ENCODE results near the gene MAOB. TPM values are rescaled to one million over a fixed set of nuclear protein-coding genes. Genes with fewer than 3 reads are reported as not detected.

The MAOB gene
- total and polyA plus RNA-seq, 9 of the 15 experiments (the other 6 are each of a cell fraction or from before 2014, with no cell fraction given), result 0.05 to 0.09 TPM; not detected in 7

- TF ChIP-seq FOXO4 (CRISPR knock-in tag; IDR thresholded peaks at IDR 0.05) (no peak), ZNF146 (CRISPR knock-in tag; IDR thresholded peaks at IDR 0.05; ENCODE audit: unreplicated experiment) (no peak), SMAD2 (IDR thresholded peaks at IDR 0.05; ENCODE audit: low read depth, low read length) (no peak), ZNF511 (CRISPR knock-in tag; IDR thresholded peaks at IDR 0.05) (no peak), SPI1 (IDR thresholded peaks at IDR 0.05; ENCODE audit: borderline replicate concordance, low read depth, low read length) (no peak), SNAPC5 (CRISPR knock-in tag; IDR thresholded peaks at IDR 0.05) (no peak), MCM7 (IDR thresholded peaks at IDR 0.05) (no peak), NR3C1 (CRISPR knock-in tag; IDR thresholded peaks at IDR 0.05) (no peak), YY1 (IDR thresholded peaks at IDR 0.05; ENCODE audit: borderline replicate concordance in 1 of 3, control insufficient read depth in 1 of 3, extremely low read depth in 1 of 3, insufficient read depth in 3 of 3, insufficient read length in 1 of 3, insufficient replicate concordance in 2 of 3, low read depth in 1 of 3, low read length in 2 of 3) (no peak)
These were observed 72.8 kb downstream of the MAOB start (continued) for GRCh38 chrX:43809463-43809862.

- H4K20me1 ChIP-seq (replicated peaks; ENCODE audit: control insufficient read depth, insufficient read depth, low read length), result no peaks in the 10 kb centered on the region
- no peaks in the 10 kb centered on the region for H3K9me1 ChIP-seq (ENCODE audit: control insufficient read depth, insufficient read depth, low read length)
- H3K4me1 ChIP-seq (replicated peaks in 1 of 2; ENCODE audit: control insufficient read depth in 2 of 2, insufficient read depth in 2 of 2, low read length in 2 of 2), result no peaks in the 10 kb centered on the region
- H3K27me3 ChIP-seq (ENCODE audit: control insufficient read depth in 2 of 2, insufficient read depth in 2 of 2, low read length in 2 of 2), result no peaks in the 10 kb centered on the region
- H3K4me2 ChIP-seq (ENCODE audit: insufficient read depth, low read length), result no peak overlapping the region
- FAIRE-seq (no peak), DNase-seq (ENCODE audit: extremely low read depth in 1 of 4, low spot score in 3 of 4) (no peak), ATAC-seq (no peak)
- H2AFZ ChIP-seq (ENCODE audit: low read depth, low read length), result no peak overlapping the region
- H3K9me3 ChIP-seq (replicated peaks; ENCODE audit: control insufficient read depth, insufficient read depth, low read depth, low read length), result no peaks in the 10 kb centered on the region
- H3K27ac ChIP-seq (ENCODE audit: extremely low read depth, low read depth, low read length), result no peak overlapping the region
- in situ Hi-C loops (cut with MboI), result no loop called here
- TF ChIP-seq ZKSCAN3 (CRISPR knock-in tag; IDR thresholded peaks at IDR 0.05) (no peak), HDAC6 (IDR thresholded peaks at IDR 0.05; ENCODE audit: low read depth, low read length) (no peak), RAD21 (CRISPR knock-in tag; conservative IDR thresholded peaks at IDR 0.05 in 1 of 2, IDR thresholded peaks at IDR 0.05 in 1 of 2) (no peak), STAT5A (IDR thresholded peaks at IDR 0.05; ENCODE audit: borderline replicate concordance, low read length) (no peak), TAF1 (IDR thresholded peaks at IDR 0.05; ENCODE audit: control insufficient read depth, extremely low read depth, insufficient read depth, low read length, severe bottlenecking) (no peak), ARID3B (CRISPR knock-in tag; IDR thresholded peaks at IDR 0.05; ENCODE audit: borderline replicate concordance) (no peak), NCOR1 (IDR thresholded peaks at IDR 0.05) (no peak), ZNF695 (CRISPR knock-in tag; IDR thresholded peaks at IDR 0.05) (no peak), MYC (IDR thresholded peaks at IDR 0.05; ENCODE audit: low read depth, low read length) (no peak), MYC (CRISPR knock-in tag; IDR thresholded peaks at IDR 0.05; ENCODE audit: borderline replicate concordance, low read depth) (no peak), KDM1A (IDR thresholded peaks at IDR 0.05) (no peak)
- no peaks in the 10 kb centered on the region for H3K79me2 ChIP-seq (ENCODE audit: control insufficient read depth, insufficient read depth, low read length)
- intact Hi-C loops (cut with micrococcal nuclease), result no loop called here
- H3K4me3 ChIP-seq, result no peak overlapping the region
- H3K9ac ChIP-seq (ENCODE audit: insufficient read depth in 1 of 2, low read depth in 2 of 2, low read length in 2 of 2), result no peak overlapping the region
- no TSS peak for BruUV-seq (replicated peaks)
- no peaks in the 10 kb centered on the region for H3K36me3 ChIP-seq (ENCODE audit: control insufficient read depth, insufficient read depth, low read length)
- ChIA-PET POLR2A (no interaction called here), CTCF (ENCODE audit: low intra/inter-chr PET ratio) (no interaction called here)
These were observed 74.0 kb downstream of the MAOB start for GRCh38 chrX:43808231-43808630.

Measured in K562 (cell line).